HEK293 (cell line): ENCODE data around the gene VWA3B.

ENCODE experiments used
- CTCF ChIA-PET: fragments of 350-600 bp; formaldehyde crosslinking; extraction: SDS; loops from one replicate; lab custom pipeline; 2021; ENCODE audit warnings: antibody characterized with exemption; lab: Yijun Ruan, JAX
- POLR2A ChIA-PET: fragments of 300-600 bp; formaldehyde crosslinking; extraction: SDS; loops from one replicate; lab custom pipeline; 2020; ENCODE audit warnings: antibody characterized with exemption, inconsistent platforms; lab: Yijun Ruan, JAX
- H3K27ac ChIP-seq: fragments of 200-500 bp; sonication (Bioruptor generic); 2 replicates; pipeline ENCODE4 v1.5.1; 2014; ENCODE audit warnings: low read depth, low read length, control low read depth, inconsistent platforms; ENCODE audit errors: extremely low read depth
- H3K36me3 ChIP-seq, 2 experiments: fragments of 200-500 bp in 1 of 2; sonication (Bioruptor generic) in 1 of 2; 1 replicate in 1 of 2; 2 replicates in 1 of 2; pipeline ENCODE4 v1.5.1; 2014 to 2017; ENCODE audit warnings: inconsistent platforms in 2 of 2, low read length in 2 of 2; ENCODE audit not compliant: control insufficient read depth in 2 of 2, insufficient read depth in 1 of 2
- H3K4me1 ChIP-seq: fragments of 200-500 bp; sonication (Bioruptor generic); 2 replicates; pipeline ENCODE4 v1.5.1; 2014; ENCODE audit warnings: mild to moderate bottlenecking, low read length, inconsistent platforms; ENCODE audit not compliant: control insufficient read depth, insufficient read depth
- H3K4me3 ChIP-seq: 2 replicates; pipeline ENCODE4 v1.5.1; 2011; ENCODE audit warnings: low read depth, mild to moderate bottlenecking, control low read depth, low read length, moderate library complexity
- H3K9me3 ChIP-seq: fragments of 200-500 bp; sonication (Bioruptor generic); 2 replicates; pipeline ENCODE4 v1.5.1; 2014; ENCODE audit warnings: low read depth, low read length, inconsistent platforms; ENCODE audit not compliant: control insufficient read depth, insufficient read depth
- BCL6B ChIP-seq: fragments of 450-650 bp; formaldehyde crosslinking; IDR thresholded peaks from 2 replicates; pipeline ENCODE4 v1.5.1; 2017; ENCODE audit warnings: missing biosample characterization, missing genetic modification characterization
- FEZF1 ChIP-seq: fragments of 450-650 bp; formaldehyde crosslinking; IDR thresholded peaks from 2 replicates; pipeline ENCODE4 v1.5.1; 2016; ENCODE audit warnings: missing biosample characterization, missing genetic modification characterization
- GFI1B ChIP-seq: fragments of 450-650 bp; formaldehyde crosslinking; IDR thresholded peaks from 2 replicates; pipeline ENCODE4 v1.5.1; 2016; ENCODE audit warnings: missing biosample characterization, missing genetic modification characterization
- GLI2 ChIP-seq: fragments of 450-650 bp; formaldehyde crosslinking; IDR thresholded peaks from 2 replicates; pipeline ENCODE4; 2017; ENCODE audit warnings: missing biosample characterization, missing genetic modification characterization, low read depth, borderline replicate concordance
- GLIS1 ChIP-seq: fragments of 450-650 bp; formaldehyde crosslinking; IDR thresholded peaks from 2 replicates; pipeline ENCODE4 v1.5.1; 2016; ENCODE audit warnings: missing biosample characterization, missing genetic modification characterization
- KLF9 ChIP-seq: fragments of 450-650 bp; formaldehyde crosslinking; IDR thresholded peaks from 2 replicates; pipeline ENCODE4 v1.5.1; 2016; ENCODE audit warnings: missing biosample characterization, missing genetic modification characterization, low read depth
- PRDM6 ChIP-seq: fragments of 450-650 bp; formaldehyde crosslinking; IDR thresholded peaks from 2 replicates; pipeline ENCODE4 v1.5.1; 2017; ENCODE audit warnings: missing biosample characterization, missing genetic modification characterization
- SP2 ChIP-seq: fragments of 450-650 bp; formaldehyde crosslinking; IDR thresholded peaks from 2 replicates; pipeline ENCODE4 v1.5.1; 2016; ENCODE audit warnings: missing biosample characterization, missing genetic modification characterization
- SP7 ChIP-seq: fragments of 450-650 bp; formaldehyde crosslinking; IDR thresholded peaks from 2 replicates; pipeline ENCODE4 v1.5.1; 2016; ENCODE audit warnings: missing biosample characterization, missing genetic modification characterization
- ZBTB17 ChIP-seq: fragments of 450-650 bp; formaldehyde crosslinking; IDR thresholded peaks from 2 replicates; pipeline ENCODE4 v1.5.1; 2016; ENCODE audit warnings: missing biosample characterization, missing genetic modification characterization
- ZBTB48 ChIP-seq: fragments of 450-650 bp; formaldehyde crosslinking; IDR thresholded peaks from 2 replicates; pipeline ENCODE4 v1.5.1; 2016; ENCODE audit warnings: missing biosample characterization, missing genetic modification characterization
- ZIC2 ChIP-seq: fragments of 450-650 bp; formaldehyde crosslinking; IDR thresholded peaks from 2 replicates; pipeline ENCODE4 v1.5.1; 2016; ENCODE audit warnings: missing biosample characterization, missing genetic modification characterization
- ZNF121 ChIP-seq: fragments of 450-650 bp; formaldehyde crosslinking; IDR thresholded peaks from 2 replicates; pipeline ENCODE4 v1.5.1; 2016; ENCODE audit warnings: missing biosample characterization, missing genetic modification characterization
- ZNF132 ChIP-seq: fragments of 450-650 bp; formaldehyde crosslinking; IDR thresholded peaks from 2 replicates; pipeline ENCODE4 v1.5.1; 2017; ENCODE audit warnings: missing biosample characterization, missing genetic modification characterization, borderline replicate concordance
- ZNF16 ChIP-seq: fragments of 450-650 bp; formaldehyde crosslinking; IDR thresholded peaks from 2 replicates; pipeline ENCODE4 v1.5.1; 2016; ENCODE audit warnings: low read depth, missing biosample characterization, missing genetic modification characterization
- ZNF223 ChIP-seq: fragments of 450-650 bp; formaldehyde crosslinking; IDR thresholded peaks from 2 replicates; pipeline ENCODE4 v1.5.1; 2016; ENCODE audit warnings: missing biosample characterization, missing genetic modification characterization
- ZNF248 ChIP-seq: fragments of 450-650 bp; formaldehyde crosslinking; IDR thresholded peaks from 2 replicates; pipeline ENCODE4 v1.5.1; 2017; ENCODE audit warnings: missing biosample characterization, missing genetic modification characterization
- ZNF274 ChIP-seq, 2 experiments: fragments of 200-500 bp in 1 of 2; fragments of 450-650 bp in 1 of 2; sonication (Bioruptor generic) in 1 of 2; formaldehyde crosslinking in 1 of 2; IDR thresholded peaks; 2 replicates each; pipeline versions ENCODE4 v1.5.1 to v1.6.1; 2014 to 2016; ENCODE audit warnings: borderline replicate concordance in 1 of 2, inconsistent platforms in 1 of 2, low read length in 1 of 2, missing biosample characterization in 1 of 2, missing genetic modification characterization in 1 of 2
- ZNF529 ChIP-seq: fragments of 450-650 bp; formaldehyde crosslinking; IDR thresholded peaks from 2 replicates; pipeline ENCODE4 v1.5.1; 2017; ENCODE audit warnings: missing genetic modification characterization, missing biosample characterization; ENCODE audit not compliant: insufficient replicate concordance
- ZNF707 ChIP-seq: fragments of 450-650 bp; formaldehyde crosslinking; IDR thresholded peaks from 2 replicates; pipeline ENCODE4 v1.5.1; 2016; ENCODE audit warnings: missing biosample characterization, missing genetic modification characterization
- ZNF776 ChIP-seq: fragments of 450-650 bp; formaldehyde crosslinking; IDR thresholded peaks from 2 replicates; pipeline ENCODE4 v1.5.0; 2017; ENCODE audit warnings: missing biosample characterization, missing genetic modification characterization, borderline replicate concordance
- ZNF785 ChIP-seq: fragments of 450-650 bp; formaldehyde crosslinking; IDR thresholded peaks from 2 replicates; pipeline ENCODE4 v1.5.1; 2016; ENCODE audit warnings: missing biosample characterization, missing genetic modification characterization
- ZNF830 ChIP-seq: fragments of 450-650 bp; IDR thresholded peaks from 2 replicates; pipeline ENCODE4 v1.5.0; 2018; ENCODE audit warnings: missing biosample characterization, missing genetic modification characterization, low read depth, mild to moderate bottlenecking, moderate library complexity
- ZSCAN16 ChIP-seq: fragments of 450-650 bp; formaldehyde crosslinking; IDR thresholded peaks from 2 replicates; pipeline ENCODE4 v1.5.1; 2016; ENCODE audit warnings: missing biosample characterization, missing genetic modification characterization
- TF ChIP-seq, protein P1 (sequence below): fragments of 450-650 bp; formaldehyde crosslinking; IDR thresholded peaks from 2 replicates; pipeline ENCODE4 v1.5.1; 2016; ENCODE audit warnings: missing biosample characterization, missing genetic modification characterization
- TF ChIP-seq, protein P2 (sequence below): fragments of 450-650 bp; formaldehyde crosslinking; IDR thresholded peaks from 2 replicates; pipeline ENCODE4 v1.5.1; 2016; ENCODE audit warnings: missing biosample characterization, missing genetic modification characterization

VWA3B gene

GRCh38 chr2:98037666-98038336, 49.2 kb upstream of the VWA3B start:
- Histone ChIP-seq H3K4me1 (peaks cover 5% of the 10 kb centered on the region; the same call in 1 of the 2 replicates), H3K9me3 (no peaks in the 10 kb centered on the region), H3K36me3 (no peaks in the 10 kb centered on the region), H3K27ac (no peak overlapping the region), H3K4me3 (no peak overlapping the region)
- TF ChIP-seq ZIC2 (tag by site-specific recombination) (peak; percentile 59), GLIS1 (tag by site-specific recombination) (peak; percentile 88), ZNF248 (tag by site-specific recombination) (no peak), ZNF121 (tag by site-specific recombination) (no peak), BCL6B (tag by site-specific recombination) (no peak), ZNF16 (tag by site-specific recombination) (no peak), ZNF529 (no peak), ZSCAN16 (tag by site-specific recombination) (no peak), ZNF274 (IDR thresholded peaks at IDR 0.05; ENCODE audit: low read length) (no peak), ZNF274 (tag by site-specific recombination; IDR thresholded peaks at IDR 0.05; ENCODE audit: borderline replicate concordance) (no peak), ZNF707 (tag by site-specific recombination) (no peak), KLF9 (no peak), ZNF132 (tag by site-specific recombination) (no peak), GLI2 (tag by site-specific recombination) (no peak), ZNF223 (tag by site-specific recombination) (no peak), SP2 (no peak), ZBTB17 (no peak), FEZF1 (tag by site-specific recombination) (0 out of 2 replicates have a peak, but pooled peaks have one; percentile 18), PRDM6 (tag by site-specific recombination) (peak; percentile 39; the same call in 1 of the 2 replicates), ZBTB48 (tag by site-specific recombination) (no peak), GFI1B (tag by site-specific recombination) (no peak), SP7 (no peak), ZNF785 (no peak), ZNF776 (tag by site-specific recombination) (no peak), ZNF830 (tag by site-specific recombination) (peak; percentile 34; the same call in 1 of the 2 replicates)
- TF ChIP-seq, protein P1, sequence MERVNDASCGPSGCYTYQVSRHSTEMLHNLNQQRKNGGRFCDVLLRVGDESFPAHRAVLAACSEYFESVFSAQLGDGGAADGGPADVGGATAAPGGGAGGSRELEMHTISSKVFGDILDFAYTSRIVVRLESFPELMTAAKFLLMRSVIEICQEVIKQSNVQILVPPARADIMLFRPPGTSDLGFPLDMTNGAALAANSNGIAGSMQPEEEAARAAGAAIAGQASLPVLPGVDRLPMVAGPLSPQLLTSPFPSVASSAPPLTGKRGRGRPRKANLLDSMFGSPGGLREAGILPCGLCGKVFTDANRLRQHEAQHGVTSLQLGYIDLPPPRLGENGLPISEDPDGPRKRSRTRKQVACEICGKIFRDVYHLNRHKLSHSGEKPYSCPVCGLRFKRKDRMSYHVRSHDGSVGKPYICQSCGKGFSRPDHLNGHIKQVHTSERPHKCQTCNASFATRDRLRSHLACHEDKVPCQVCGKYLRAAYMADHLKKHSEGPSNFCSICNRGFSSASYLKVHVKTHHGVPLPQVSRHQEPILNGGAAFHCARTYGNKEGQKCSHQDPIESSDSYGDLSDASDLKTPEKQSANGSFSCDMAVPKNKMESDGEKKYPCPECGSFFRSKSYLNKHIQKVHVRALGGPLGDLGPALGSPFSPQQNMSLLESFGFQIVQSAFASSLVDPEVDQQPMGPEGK (tag by site-specific recombination) = no peak
- TF ChIP-seq, protein P2, sequence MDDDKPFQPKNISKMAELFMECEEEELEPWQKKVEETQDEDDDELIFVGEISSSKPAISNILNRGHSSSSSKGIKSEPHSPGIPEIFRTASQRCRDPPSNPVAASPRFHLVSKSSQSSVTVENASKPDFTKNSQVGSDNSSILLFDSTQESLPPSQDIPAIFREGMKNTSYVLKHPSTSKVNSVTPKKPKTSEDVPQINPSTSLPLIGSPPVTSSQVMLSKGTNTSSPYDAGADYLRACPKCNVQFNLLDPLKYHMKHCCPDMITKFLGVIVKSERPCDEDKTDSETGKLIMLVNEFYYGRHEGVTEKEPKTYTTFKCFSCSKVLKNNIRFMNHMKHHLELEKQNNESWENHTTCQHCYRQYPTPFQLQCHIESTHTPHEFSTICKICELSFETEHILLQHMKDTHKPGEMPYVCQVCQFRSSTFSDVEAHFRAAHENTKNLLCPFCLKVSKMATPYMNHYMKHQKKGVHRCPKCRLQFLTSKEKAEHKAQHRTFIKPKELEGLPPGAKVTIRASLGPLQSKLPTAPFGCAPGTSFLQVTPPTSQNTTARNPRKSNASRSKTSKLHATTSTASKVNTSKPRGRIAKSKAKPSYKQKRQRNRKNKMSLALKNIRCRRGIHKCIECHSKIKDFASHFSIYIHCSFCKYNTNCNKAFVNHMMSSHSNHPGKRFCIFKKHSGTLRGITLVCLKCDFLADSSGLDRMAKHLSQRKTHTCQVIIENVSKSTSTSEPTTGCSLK (tag by site-specific recombination) = no peak
- CTCF ChIA-PET = interaction anchor here (0.5 kb wide), 1 partner anchor 453 kb away, joined by 3 read pairs; no protein-coding TSS in a partner anchor
- POLR2A ChIA-PET = no interaction called here
